Nephron progenitor cell (in vitro differentiated cells): ENCODE results near the gene TCERG1L.

Experiments
- DNase-seq: peaks from one replicate; pipeline ENCODE4 v3.0.0; 2021
- H3K27ac Mint-ChIP-seq: 2 replicates; pipeline ENCODE4 v1.8.0; 2021; ENCODE audit warnings: mild to moderate bottlenecking, moderate library complexity, mixed read lengths
- H3K27me3 Mint-ChIP-seq: 2 replicates; pipeline ENCODE4 v1.8.0; 2021; ENCODE audit warnings: mild to moderate bottlenecking, low read depth, mixed read lengths; ENCODE audit not compliant: poor library complexity
- H3K36me3 Mint-ChIP-seq: 2 replicates; pipeline ENCODE4 v1.8.0; 2021; ENCODE audit warnings: low read depth, mixed read lengths
- H3K4me1 Mint-ChIP-seq: 2 replicates; pipeline ENCODE4 v1.8.0; 2021; ENCODE audit warnings: mixed read lengths
- H3K4me3 Mint-ChIP-seq: 2 replicates; pipeline ENCODE4 v1.8.0; 2021; ENCODE audit warnings: mild to moderate bottlenecking, moderate library complexity, mixed read lengths
- H3K9me3 Mint-ChIP-seq: 2 replicates; pipeline ENCODE4 v1.8.0; 2021; ENCODE audit warnings: mild to moderate bottlenecking, moderate library complexity, mixed read lengths
- CTCF ChIP-seq: fragments of 200-600 bp; sonication (generic); IDR thresholded peaks from 2 replicates; pipeline ENCODE4 v1.5.0; 2021; ENCODE audit warnings: antibody characterized with exemption

Gene TCERG1L

GRCh38 chr10:131090761-131091661 lies 220.5 kb downstream of the TCERG1L start:
- TF ChIP-seq CTCF: no peak
- Mint-ChIP-seq H3K27ac (no peak overlapping the region), H3K4me3 (no peak overlapping the region), H3K4me1 (peaks cover 58% of the 10 kb centered on the region), H3K36me3 (no peaks in the 10 kb centered on the region), H3K27me3 (peaks cover 7% of the 10 kb centered on the region), H3K9me3 (no peaks in the 10 kb centered on the region)
- DNase-seq: no peak

- Mint-ChIP-seq H3K36me3 (no peaks in the 10 kb centered on the region), H3K27me3 (peaks cover 7% of the 10 kb centered on the region), H3K4me3 (no peak overlapping the region), H3K4me1 (peaks cover 57% of the 10 kb centered on the region), H3K27ac (no peak overlapping the region), H3K9me3 (no peaks in the 10 kb centered on the region)
- TF ChIP-seq CTCF: no peak
- DNase-seq: no peak
Measured at GRCh38 chr10:131089861-131090260, 221.7 kb downstream of the TCERG1L start.

- H3K4me1 Mint-ChIP-seq: peaks cover 52% of the 10 kb centered on the region
- peaks cover 7% of the 10 kb centered on the region for H3K27me3 Mint-ChIP-seq
- no peak overlapping the region for H3K4me3 Mint-ChIP-seq
- no peak overlapping the region for H3K27ac Mint-ChIP-seq
- no peak for DNase-seq
- no peak for TF ChIP-seq CTCF
- H3K9me3 Mint-ChIP-seq: no peaks in the 10 kb centered on the region
- no peaks in the 10 kb centered on the region for H3K36me3 Mint-ChIP-seq
Measured at GRCh38 chr10:131089150-131089549, 222.4 kb downstream of the TCERG1L start.

GRCh38 chr10:131088619-131089018 lies 222.9 kb downstream of the TCERG1L start:
- Mint-ChIP-seq H3K27ac (no peak overlapping the region), H3K36me3 (no peaks in the 10 kb centered on the region), H3K9me3 (no peaks in the 10 kb centered on the region), H3K27me3 (peaks cover 9% of the 10 kb centered on the region), H3K4me3 (no peak overlapping the region), H3K4me1 (peaks cover 52% of the 10 kb centered on the region)
- no peak for TF ChIP-seq CTCF
- DNase-seq: no peak

- TF ChIP-seq CTCF: no peak
- no peak overlapping the region for H3K4me3 Mint-ChIP-seq
- no peaks in the 10 kb centered on the region for H3K9me3 Mint-ChIP-seq
- no peak overlapping the region for H3K27ac Mint-ChIP-seq
- H3K36me3 Mint-ChIP-seq: no peaks in the 10 kb centered on the region
- no peak for DNase-seq
- H3K27me3 Mint-ChIP-seq: peaks cover 15% of the 10 kb centered on the region
- H3K4me1 Mint-ChIP-seq: peaks cover 51% of the 10 kb centered on the region
Measured at GRCh38 chr10:131087464-131088215, 223.9 kb downstream of the TCERG1L start.
